Fibroblast of lung (primary cell): ENCODE measurements around the gene IL1RN.

Experiments used
- CTCF ChIP-seq, 2 donors: IDR thresholded peaks in 1 of 2; conservative IDR thresholded peaks in 1 of 2; 1 replicate in 1 of 2; 2 replicates in 1 of 2; pipeline ENCODE4 v1.5.1; 2011 to 2012; ENCODE audit warnings: low read length in 2 of 2, control low read depth in 1 of 2, inconsistent platforms in 1 of 2, low read depth in 1 of 2, mild to moderate bottlenecking in 1 of 2
- EZH2 ChIP-seq: IDR thresholded peaks from 2 replicates; pipeline ENCODE4 v1.5.1; 2012; ENCODE audit warnings: low read length, control low read depth, mild to moderate bottlenecking; ENCODE audit errors: missing control alignments

DNA sequence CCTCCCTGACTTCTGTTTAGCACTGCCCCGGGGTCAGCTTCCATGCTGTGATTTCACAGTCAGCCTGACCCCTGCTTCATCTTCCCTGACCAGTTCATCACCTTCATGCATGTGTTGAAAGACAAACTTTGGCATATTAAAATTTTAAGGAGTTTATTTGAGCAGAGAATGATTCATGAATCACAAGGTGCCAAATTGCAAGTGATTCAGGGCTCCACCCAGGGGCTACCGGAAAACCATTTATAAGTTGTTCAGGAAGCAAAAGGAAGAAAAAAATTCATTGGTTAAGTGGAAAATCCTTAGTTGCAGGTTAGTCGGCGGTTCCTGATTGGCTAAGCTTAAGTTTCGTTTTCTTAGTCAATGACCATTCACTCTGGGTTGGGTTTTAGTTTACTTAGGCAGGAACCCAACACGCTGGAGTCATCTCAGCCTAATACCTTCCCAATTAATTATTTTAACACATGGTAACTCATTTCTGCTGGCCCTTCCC lies 49.0 kb upstream of the IL1RN start:
- no peak for TF ChIP-seq CTCF (conservative IDR thresholded peaks at IDR 0.05 in 1 of 2, IDR thresholded peaks at IDR 0.05 in 1 of 2; ENCODE audit: low read depth in 1 of 2, low read length in 2 of 2)
- no peak for TF ChIP-seq EZH2
